NCI-H1436 treated with DMSO at 0.1 percent for 48 hours (cell line): ENCODE data around the gene HDAC9.
"Not testable (repeated sequence)": the region's sequence is repeated elsewhere in the genome, so short reads cannot be mapped to it uniquely, and the experiment has no call there.

Source experiments
- DNase-seq: peaks from one replicate; lab custom pipeline; 2025; lab: John Stamatoyannopoulos, UW

Gene HDAC9

DNA sequence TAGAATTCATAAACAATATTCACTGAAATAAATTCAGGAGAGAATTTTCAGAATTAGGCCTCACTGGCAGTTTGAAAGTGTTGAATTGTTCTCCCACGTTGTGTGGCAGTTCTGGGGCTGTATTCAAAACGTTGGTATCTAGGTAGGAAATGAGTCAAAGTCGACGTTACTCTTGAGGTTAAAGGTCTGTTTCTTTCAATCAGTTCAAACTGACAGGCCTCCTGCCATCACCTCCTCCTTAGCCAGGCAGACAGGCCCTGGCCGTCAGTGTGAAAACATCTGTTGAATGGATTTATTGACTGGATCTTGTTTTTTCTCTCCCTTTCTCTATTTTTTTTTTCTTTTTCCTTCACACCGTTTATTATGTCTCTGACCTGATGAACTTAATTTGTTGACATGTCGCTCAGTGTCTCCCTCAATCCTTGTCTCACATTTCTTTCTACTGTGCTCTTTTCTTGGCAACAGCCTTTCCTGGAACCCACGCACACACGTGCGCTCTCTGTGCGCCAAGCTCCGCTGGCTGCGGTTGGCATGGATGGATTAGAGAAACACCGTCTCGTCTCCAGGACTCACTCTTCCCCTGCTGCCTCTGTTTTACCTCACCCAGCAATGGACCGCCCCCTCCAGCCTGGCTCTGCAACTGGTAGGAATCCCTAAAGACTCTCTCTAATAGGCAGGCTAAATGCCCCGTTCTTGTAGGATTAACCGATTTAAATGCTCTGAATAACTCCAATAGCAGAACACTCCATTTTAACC lies 231.7 kb downstream of the HDAC9 start:
- DNase-seq: no peak

DNA sequence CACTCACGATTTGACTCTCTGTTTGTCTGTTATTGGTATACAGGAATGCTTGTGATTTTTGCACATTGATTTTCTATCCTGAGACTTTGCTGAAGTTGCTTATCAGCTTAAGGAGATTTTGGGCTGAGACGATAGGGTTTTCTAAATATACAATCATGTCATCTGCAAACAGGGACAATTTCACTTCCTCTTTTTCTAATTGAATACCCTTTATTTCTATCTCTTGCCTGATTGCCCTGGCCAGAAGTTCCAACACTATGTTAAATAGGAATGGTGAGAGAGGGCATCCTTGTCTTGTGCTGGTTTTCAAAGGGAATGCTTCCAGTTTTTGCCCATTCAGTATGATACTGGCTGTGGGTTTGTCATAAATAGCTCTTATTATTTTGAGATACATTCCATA lies 240.5 kb downstream of the HDAC9 start:
- DNase-seq: not testable (repeated sequence)

DNA sequence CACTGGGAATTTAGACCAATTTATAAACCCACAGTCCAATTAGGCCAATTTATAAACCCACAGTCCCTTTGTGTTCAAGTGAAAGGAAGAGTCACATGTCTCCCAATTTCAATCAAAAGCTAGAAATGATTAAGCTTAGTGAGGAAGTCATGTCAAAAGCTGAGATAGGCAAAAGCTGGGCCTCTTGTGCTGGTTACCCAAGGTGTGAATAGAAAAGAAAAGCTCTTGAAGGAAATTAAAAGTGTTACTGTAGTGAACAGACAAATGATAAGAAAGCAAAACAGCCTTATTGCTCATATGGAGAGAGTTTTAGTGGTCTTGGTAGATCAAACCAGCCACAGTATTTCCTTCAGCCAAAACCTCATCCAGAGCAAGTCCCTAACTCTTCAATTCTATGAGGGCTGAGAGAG lies 245.0 kb downstream of the HDAC9 start:
- DNase-seq: no peak

DNA sequence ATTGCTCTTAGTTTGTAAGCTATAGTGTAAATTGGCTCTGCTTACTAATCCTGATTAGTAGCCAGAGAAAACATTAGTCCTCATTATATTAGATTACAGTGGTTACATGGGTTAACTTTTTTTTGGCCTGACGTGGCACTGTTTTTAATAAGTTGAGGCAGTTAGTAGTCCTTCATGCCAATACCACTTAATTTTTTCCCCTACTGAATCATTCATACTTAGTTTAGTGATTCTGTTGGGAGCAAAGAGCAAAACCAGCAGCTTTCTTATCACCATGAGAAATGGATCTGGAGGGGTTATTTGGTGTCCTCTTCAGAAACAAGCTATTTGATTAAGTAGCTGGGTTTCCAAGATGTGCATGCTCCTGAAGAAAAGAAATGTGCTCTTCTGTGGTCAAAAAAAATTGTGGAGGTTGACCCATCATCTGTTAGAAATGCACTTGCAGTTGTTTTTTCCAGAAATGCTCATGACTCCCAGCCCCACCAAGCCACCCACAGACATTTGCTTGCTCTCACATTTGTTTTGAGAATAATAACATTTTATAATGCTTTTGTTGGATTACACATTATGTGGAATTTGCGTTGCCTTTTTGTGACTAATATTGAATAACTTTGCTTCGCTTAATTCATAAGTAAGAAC lies 258.5 kb downstream of the HDAC9 start:
- no peak for DNase-seq

DNA sequence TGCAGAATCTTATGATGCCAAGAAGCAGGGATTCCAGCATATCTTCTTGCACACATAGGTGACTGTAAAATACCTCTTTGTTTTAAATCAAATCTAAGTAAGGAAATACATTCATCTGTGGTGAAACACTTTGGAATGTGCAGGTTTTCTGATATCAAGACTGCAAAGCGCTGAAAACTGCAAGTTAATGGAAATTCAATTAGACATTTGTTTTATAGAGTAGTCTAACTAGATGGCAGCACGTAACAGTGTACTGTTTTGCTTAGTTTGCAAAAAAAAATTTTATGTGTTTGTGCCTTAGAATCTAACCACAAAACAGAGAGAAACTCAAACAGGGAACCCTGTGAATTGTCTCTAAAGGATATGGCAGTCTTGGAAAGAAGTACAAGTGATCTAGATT lies 259.2 kb downstream of the HDAC9 start:
- DNase-seq: no peak

DNA sequence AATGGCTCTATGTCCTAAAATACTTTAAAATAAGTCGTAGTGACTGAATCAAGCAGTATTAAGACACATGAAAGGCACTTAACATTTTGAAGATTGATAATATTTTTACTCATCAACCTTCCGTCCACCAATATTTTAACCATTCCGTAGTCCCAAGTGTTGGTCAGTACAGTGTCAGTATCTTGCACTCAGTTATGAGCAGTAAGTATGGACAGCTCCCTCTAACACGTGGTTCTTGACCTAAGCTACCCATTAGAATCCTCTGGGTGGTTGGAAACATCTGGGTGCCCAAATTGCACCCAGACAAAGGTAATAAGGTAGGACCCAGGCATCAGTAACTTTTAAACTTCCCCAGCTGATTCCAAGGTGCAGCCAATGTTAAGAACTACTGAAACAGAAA lies 260.2 kb downstream of the HDAC9 start:
- no peak for DNase-seq

DNA sequence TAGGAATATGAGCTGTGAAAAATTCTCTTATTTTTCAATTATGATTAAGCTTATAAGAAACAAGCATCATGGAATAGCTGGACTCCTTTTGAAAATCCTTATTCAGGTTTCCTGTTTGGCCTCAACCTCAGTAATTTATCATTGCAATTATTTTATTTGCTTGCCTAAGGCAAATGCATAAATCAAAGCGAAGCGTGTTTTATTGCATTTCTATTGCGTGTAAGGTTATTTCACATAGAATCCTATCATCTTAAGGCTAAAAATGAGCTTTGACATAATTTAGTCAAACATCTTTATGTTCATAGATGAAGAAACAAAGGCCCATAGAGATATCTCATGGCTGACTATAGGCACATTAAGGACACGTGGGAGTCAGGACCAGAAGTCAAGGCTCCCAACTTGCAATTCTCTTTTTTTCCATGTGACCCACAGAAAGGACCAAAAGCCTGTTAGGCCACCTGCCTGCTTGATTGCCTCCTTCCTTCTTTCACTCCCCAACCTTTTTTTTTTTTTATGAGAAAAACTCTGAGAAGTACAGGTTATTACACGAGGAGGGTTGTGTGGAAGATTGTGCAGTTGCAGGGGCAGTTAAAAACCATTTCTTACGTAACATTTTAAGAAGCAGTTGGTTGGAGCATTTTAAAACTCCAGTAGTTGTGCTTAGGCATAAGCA lies 261.0 kb downstream of the HDAC9 start:
- no peak for DNase-seq

DNA sequence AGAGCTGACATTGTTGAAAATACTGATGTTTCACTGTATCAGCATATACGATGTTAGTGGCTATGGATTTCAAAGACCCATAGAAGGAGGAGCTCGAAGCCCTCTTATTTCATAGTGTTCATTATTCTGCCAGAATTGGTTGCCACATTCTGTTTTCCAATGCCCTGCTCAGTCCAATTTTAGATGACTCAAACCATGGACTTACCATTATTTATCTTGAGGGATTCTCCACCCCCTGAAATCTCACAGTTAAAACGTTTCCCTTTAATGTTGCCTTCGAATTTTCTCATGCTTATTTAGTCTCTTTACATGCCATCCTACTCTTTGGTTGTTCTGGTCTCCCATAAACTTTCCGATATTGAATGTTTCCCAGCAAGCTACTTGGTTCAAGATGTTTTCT lies 264.5 kb downstream of the HDAC9 start:
- no peak for DNase-seq

DNA sequence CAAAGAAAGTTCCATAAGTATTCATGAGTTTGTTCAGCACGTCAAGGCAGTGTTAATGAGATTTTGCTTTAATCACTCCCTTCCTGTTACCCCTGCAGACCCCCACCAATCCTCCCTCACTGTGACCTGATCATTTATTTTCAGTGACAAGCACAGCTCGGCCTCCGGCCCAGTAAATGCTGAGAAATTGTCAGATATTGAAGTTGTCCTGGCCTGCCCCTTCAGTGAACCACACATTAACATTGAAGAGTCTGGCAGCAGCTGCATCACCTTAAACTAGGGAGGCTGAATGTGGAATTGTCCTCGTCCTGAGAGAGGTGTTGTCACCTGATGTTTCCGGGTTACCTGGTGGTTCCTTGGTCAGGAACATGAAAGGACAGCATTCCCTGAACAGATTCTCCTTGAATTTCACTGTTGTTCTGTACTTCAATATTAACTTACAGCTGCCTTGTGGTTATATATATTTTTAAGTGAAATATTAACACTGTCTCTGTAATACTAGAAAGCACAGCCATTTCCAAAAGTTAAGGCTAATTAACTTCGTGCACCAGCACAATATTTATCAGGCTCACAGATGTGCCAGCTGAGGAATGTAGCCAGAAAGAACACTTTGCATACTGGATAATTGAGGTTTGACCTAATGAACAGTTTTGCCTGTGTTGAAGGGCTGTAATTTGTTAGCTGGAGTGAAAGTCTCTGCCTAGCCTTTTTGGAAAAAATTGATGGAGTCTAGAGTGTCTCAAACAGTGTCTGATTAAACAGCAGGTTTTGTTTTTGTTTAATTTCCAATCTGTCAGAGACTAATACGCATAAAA lies 265.3 kb downstream of the HDAC9 start:
- no peak for DNase-seq

DNA sequence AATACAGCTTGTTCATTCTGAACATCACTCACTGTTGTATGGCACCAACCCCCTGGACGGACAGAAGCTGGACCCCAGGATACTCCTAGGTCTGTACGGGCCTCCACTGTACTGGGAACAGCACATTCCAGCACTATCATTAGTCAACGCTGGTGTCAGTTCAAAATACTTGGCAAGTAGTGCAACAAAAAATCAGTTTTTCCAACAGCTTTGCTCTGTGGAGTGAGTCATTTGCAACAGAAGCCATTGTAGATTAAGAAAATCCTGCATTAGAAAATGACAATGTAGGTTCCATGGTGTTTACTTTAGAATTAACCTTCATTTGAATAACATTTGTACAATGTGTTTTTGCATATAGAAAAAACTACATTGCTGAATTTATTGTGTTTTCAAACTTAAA lies 266.6 kb downstream of the HDAC9 start:
- no peak for DNase-seq

DNA sequence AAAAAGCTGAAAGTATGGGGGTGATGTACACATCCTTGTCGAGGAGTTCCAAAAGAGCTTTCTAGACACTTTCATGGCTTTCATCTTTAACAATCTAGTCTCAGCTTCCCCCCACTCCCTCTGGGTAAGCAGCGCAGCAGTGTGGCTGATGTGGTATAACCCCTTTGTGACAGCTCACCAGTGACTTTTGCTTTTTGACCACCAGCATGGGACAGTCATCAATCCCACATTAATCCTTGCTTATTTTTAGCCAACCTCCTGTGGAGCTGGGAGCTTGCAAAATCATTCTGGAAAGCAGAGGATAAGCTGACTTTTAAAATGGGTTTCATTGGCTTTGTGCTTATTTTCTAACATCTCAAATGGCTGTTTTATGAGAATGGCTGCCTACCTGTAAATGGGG lies 272.7 kb downstream of the HDAC9 start:
- no peak for DNase-seq

DNA sequence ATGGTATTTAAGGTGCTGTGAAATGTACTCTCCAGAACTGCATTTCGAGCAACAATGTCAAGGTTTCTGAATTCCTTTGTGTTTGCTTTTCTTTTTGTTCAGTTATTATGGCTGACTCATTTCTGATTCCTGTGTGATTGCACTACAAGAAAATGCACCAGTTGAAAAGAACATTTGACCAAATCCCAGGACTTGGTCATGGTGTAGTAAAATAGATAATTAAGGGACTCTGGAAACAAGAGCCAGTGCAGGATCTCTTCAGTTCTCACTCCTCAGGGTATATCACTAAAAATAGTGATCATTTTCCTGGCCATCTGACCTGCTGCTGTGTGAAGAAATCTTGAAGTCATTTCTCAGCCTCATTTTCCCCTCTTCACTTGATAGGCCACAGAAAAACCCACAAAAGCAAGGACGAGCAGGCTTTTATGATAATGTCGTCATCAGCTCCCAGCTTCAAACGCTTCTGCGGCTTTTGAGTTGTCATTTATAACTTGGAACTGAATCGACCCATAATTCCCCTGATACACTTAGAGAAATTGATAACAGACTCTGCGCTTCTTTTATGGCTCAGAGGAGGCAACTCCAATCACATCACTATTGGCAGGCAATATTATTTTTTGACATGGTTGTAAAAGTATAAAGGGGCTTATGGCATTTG lies 274.7 kb downstream of the HDAC9 start:
- DNase-seq: no peak

DNA sequence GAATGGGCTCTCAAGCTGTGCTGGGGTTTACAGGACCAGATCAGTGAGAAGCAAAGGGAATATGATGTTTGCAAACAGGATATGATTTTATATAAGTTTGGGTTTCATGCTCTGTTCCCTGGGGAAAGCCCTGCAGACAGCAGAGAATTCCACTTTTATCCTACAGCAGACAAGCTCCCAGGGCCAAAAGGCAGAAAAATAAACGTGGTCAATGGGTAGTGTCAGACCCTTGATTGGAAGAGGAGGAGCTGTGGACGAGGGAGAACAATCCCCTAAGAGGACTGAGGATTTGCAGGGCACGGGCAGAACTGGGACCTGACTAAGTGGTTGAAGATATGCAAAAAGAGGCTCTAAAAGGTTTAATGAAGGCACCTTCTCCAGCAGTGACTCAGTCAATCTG lies 275.3 kb downstream of the HDAC9 start:
- no peak for DNase-seq

DNA sequence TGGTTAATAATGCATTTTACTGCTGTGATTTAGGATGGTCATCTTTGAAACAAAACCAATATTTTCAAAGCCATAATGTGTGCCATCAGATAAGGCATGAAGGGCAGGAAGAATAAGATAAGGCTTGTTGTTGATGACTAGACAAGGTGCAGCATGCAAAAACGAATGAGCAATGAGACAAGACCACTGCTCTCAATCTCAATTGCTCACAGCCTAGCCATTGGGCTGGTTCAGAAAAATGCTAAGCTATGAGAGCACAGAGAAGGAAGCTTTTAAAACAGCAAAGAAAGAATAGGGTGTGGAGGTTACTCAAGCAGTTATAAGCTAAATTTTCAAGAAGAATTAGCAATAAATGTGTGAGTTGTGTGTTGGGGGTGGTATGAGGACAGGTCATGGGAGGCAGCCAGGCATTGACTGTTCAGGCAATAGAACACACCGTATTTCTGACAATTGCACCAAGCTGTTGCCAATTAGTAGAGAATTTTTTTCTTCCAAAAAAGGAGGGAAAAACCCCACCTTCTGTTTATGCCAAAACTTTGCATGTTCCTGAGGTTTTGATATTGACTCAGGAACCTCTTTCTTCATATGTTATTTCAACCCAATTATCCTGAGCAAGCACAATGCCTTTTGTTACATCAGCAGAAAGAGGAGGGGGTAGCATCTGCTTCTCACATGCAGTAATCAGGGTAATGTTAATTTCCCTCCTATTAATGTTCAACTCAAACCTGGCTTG lies 276.5 kb downstream of the HDAC9 start:
- no peak for DNase-seq

DNA sequence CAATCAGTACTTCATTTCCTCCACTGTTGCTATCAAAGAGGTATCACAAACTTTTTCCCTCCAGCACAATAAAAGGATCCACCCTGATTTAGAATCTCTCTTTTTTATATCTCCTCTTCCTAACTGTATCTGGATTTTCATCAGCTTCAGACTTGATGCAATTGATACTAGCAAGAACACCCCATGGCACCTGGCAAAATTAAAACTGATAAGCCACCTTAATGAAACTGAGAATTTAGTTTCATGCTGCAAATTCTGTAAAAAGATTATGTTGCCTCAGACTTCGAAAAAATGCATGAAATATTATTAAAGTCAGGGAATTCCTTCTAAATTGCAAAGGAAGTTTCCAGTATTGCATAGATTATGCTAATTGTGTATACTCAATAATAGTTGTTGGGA lies 277.0 kb downstream of the HDAC9 start:
- no peak for DNase-seq

DNA sequence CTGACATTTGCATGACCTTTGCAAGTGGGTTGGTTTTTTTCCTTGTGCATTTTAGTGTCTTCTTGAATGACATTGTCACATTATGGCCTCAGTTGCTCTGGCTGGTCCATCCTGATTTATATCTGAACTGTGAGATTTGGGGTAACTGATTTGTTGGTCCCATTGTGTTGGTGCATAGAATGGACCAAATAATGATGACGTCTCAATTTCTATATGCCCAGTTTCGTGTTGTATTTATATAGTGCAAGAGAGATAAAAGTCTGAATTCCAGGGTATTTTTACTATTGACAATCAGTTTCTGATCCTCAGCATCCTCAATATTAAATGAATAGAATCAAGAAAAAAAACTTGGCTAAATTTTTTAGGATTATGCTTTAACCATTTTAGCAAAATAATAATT lies 281.8 kb downstream of the HDAC9 start:
- DNase-seq: no peak

DNA sequence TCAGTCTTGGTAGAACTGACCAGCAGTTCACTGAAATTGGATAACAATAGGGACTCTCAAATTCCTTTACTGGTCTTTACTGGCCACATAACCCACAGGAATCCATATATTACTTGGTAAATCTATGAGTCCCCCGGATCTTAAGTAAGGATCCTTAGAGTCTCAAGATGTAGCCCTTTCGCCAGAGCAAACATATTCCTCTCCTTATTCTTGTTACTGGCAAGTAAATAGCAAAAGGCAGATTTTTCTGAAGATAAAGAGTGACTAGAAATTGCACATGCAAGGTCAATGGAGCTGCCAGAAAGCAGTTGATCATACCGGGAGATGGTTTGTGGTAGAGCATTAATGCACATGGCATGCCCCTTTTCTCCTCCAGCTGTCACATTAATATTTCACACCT lies 283.0 kb downstream of the HDAC9 start:
- no peak for DNase-seq

DNA sequence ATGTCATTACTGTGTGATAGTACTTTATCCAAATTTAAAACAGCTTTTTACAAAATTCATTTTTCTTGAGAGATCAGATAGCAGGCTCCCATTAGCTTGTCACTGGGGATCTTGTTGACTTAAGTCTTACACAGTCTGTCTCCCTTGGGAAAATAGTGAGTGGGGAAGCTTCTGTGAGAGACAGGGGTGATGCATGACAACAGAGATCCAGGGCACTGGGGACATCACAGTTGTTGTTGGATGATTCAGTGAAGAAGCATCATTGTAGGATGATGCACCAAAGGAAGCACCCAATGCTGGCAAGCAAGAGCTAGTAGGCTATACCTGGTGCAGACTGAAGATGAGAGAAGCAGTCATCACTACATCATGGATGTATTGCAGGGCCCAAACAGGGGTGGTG lies 284.7 kb downstream of the HDAC9 start:
- no peak for DNase-seq

DNA sequence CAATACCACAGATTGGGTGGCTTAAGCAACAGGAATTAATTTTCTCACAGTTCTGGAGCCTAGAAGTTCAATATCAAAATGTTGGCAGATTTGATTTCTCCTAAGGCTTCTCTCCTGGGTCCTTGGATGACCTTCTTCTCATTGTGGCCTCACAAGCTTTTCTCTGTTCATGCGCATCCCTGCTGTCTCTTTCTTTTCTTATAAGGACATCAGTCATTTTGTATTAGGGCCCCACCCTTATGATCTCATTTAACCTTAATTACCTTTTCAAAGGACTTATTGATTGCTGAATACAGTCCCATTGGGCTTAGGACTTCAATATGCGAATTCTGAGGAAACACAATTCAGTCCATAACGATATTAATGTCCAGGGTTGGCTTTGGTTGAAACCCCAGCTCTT lies 285.4 kb downstream of the HDAC9 start:
- DNase-seq: no peak

DNA sequence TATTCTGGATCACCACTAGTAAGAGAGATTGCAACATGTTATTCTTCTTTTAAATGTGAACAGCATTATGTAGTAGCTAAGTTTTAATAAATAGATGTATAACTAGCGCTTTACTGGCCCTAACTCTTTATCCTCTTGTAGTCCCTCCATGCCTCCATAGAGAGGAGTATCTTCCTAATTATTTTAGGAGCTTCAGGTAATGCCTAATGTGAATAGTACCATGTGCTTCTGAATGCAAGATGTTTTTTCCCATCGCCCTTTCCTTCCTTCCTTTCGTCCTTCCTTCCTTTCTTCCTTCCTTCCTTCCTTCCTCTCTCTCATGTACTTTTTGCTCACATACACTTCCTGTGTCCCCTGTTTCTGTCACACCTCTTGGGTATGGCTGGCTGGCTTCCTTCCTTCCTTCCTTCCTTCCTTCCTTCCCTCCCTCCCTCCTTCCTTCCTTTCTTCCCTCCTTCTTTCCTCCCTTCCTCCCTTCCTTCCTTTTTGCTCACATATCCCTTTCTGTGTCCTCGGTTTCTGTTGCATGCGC lies 290.7 kb downstream of the HDAC9 start:
- no peak for DNase-seq

DNA sequence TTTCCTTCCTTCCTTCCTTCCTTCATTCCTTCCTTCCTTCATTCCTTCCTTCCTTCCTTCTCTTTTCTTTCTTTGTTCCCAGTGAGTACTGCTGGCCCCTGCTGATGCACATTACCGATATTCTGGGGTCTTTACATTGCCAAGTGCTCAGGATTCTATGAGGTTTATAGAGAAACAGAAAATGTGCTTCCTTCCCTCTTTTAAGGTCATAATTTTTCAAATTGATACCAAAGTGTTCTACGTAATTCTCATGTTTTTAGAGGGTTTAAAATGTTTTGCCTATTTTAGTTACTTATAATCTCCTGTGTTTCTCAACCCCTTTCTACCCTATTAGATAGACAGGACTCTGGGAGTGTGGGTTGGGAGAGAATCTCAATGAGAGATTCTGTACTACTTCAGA lies 291.2 kb downstream of the HDAC9 start:
- DNase-seq: no peak
